GM21381 (cell line): ENCODE measurements around the gene ZNF438.
"Not testable (repeated sequence)": the region's sequence is repeated elsewhere in the genome, so short reads cannot be mapped to it uniquely, and the experiment has no call there.

ENCODE experiments used
- ATAC-seq: cut with Tn5 transposase; IDR thresholded peaks from one replicate; pipeline ENCODE4 v1.9.1; 2021; ENCODE audit warnings: mild to moderate bottlenecking, moderate library complexity; ENCODE audit not compliant: unreplicated experiment

The ZNF438 gene

DNA sequence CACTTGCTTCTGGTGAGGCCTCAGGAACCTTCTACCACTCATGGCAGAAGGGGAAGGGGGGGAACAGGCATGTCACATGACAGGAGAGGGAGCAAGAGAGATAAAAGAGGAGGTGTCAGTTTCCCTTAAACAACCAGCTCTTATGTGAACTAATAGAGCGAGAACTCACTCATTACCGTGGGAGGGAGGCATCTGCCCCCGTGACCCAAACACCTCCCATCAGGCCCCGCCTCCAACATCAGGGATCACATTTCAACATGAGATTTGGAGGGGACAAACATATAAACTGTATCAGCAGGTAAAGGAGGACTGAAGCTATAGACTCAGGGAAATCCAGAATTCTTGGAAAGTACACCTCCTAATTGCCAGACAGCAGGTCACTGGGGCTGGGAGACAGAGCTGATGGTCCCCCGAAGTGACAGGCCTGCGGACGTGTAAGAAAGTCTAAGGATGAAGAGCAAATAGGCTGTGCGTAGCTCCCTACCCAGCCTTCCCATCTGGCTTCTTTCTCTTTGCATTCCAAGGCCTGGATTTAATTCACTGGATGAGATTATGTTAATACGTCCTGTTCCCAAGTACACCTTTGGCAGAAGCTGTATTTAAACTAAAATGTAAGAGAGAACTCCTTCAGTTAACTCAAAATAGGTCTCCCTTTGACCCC, 215.4 kb downstream of the ZNF438 start:
- no peak for ATAC-seq

DNA sequence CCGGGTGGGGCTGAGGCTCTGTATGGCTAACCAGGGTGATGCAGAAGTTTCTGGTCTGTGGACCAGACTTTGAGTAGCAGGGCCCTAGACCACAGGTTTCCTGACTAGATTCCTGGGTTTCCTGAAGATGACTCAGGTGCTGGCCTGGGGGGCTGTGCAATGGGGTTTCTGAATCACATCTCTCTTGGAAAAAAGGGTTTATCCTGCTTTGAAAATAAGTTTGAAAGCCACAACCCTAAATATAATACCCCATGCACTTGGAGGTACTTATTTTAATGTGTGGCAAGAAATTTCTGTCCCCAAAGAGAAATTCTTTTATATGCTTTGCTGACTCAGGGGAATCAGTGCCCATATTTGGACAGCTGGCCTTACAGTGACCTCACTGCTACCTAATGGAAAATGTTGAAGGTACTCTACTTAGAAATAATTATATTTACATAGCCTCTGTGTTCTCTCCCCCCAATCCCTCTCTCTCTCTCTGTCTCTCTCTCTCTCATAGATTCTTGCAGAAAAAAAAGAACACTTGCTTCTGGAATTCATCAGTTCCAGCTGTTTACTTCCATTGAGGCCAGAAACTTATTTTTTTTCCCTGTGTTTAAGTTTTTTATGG, 217.7 kb downstream of the ZNF438 start:
- no peak for ATAC-seq

DNA sequence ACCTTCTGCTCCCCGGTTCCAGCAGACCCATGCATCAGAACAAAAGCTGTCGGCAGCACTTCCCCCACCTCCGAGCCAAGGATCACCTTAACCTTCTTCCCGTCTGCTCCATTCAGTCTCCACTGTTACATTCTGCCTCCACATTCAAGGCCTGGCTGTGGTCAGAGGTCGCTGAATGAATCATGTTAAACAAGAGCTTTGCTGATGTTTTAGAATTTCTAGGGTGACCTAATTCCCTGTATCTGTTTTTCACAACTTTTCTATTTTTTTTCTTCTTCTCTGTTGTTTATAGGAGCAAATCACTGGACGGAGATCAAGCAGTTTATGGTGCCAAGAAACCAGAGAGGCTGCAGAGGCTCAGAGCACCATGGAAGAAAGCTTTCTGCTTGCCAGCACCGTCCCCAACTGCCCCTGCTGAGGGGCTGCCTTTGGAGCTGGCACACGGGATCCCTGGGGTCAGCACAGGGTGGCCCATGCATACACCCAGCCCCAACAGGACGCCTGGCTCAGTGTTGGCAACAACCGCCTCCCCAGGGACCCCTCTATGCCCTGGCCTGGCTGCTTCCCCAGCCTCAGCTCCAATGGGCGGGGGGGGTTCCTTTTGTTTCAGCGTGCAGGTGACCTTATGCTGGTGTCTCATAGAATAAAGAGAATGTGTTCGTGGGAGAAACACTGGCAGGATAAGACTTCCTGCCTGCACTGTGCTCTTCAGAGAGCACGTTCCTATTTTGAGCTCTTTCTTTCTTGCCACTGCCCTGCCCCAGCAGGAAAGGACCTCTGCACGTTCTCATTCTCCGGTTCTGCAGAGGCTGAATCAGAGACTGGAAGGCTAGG, 219.4 kb downstream of the ZNF438 start:
- ATAC-seq = no peak

DNA sequence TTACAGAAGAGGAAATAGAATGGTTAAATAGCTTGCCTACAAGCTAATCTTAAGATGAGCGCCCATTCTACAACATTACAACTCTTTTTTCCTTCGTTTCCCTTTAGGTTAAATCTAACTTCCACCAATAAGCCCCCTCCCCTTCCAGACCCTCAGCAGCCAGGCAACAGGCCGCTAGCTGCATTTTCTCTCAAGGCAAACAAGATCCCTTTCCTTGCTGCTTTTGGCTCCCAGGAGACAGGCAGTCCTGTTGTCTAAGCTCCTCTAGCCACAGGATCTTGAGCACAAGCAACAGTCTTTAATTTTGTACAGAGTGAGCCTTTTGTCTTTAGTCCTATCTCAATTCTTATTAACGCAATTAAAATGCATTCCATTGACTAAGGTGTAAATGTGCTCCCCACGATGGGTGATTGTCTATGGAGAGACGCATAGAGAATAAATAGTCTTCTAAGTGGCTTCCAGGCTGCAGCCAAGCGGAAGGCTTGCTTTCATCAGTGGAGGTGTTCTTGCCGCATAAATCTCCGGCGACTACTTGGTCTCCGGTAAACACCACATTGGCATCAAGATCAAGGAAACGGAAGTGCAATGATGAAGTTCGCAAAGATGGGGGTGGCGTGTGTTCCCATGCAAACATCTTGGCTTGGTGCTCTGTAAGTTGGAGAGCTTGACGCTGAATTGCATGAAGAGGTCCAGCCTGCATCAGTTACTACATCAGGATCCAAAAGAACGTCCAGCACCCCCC, 220.2 kb downstream of the ZNF438 start:
- no peak for ATAC-seq

GRCh38 chr10:30810416-30810815, 221.2 kb downstream of the ZNF438 start:
- ATAC-seq = no peak

GRCh38 chr10:30806850-30807249, 224.8 kb downstream of the ZNF438 start:
- no peak for ATAC-seq

DNA sequence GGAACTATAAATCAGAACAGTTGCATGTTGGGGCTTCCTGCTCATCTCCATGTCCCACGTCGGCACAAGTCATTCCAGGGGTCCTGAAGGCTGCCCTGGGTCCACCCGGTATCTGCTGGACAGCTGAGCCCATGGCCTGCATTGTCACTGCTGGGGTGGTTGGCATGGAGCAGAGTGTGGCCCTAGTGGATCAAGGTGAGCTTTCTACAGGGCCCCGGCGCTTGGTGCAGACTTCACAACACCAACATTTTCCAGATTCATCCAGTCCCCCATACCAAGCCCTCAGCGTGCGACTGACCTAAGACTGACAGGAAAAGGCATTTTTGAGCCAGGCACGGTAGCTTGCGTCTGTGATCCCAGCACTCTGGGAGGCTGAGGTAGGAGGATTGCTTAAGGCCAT, 226.6 kb downstream of the ZNF438 start:
- ATAC-seq = no peak

DNA sequence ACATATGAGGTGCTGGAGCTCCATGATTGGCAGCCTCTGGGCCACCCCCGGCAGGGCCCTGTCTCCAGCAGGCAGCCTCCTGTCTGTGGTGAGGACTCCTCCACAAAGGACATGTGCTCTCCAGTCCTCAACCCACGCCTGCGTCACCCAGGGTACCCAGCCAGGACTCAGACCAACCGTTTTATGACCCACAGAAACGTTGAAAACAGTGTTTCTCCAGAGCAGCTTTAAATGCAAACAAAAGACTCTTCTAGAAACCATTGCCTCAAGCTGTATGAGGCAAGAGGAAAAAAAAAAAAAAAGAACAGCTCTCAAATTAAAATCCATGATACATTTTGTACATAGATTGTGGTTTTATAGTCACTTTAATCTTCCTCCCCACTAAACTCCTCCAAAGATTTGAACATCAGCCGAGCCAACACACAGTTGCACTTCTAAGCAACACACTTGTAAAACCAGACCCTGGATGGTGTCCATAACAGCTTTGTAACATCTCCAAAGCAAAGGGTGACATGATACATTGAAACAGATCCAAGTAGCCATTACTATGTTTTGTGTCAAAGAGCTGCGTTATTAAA, 227.1 kb downstream of the ZNF438 start:
- no peak for ATAC-seq

GRCh38 chr10:30803892-30804322, 227.8 kb downstream of the ZNF438 start:
- no peak for ATAC-seq

DNA sequence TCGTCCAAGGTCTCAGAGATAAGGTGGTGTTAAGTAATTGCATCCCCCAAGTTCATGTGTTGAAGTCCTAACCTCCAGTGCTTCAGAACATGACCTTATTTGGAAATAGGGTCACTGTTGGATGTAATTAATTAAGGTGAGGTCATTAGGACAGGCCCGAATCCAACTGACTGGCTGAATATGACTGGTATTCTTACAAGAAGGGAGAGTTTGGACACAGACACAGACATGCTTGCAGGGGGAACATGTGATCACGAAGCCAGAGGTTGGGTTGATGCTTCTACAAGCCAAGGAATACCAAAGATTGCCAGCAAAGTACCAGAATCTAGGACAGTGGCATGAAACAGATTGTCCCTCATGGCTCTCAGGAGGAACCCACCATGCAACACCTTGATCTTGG, 228.6 kb downstream of the ZNF438 start:
- ATAC-seq = no peak

GRCh38 chr10:30800368-30800767, 231.3 kb downstream of the ZNF438 start:
- ATAC-seq = no peak

GRCh38 chr10:30798646-30799185, 232.9 kb downstream of the ZNF438 start:
- ATAC-seq = no peak

GRCh38 chr10:30795024-30795423, 236.6 kb downstream of the ZNF438 start:
- not testable (repeated sequence) for ATAC-seq
